ENCODE results near the gene ECI2. TPM values are rescaled to one million over a fixed set of nuclear protein-coding genes. Genes with fewer than 3 reads are reported as not detected.

The ECI2 gene
- total and polyA plus RNA-seq, 2 donors (not counting 3 experiments of a cell fraction or from before 2014, with no cell fraction given), result 33.5 to 91.0 TPM

- no peak for TF ChIP-seq POLR2AphosphoS5 (IDR thresholded peaks at IDR 0.05; ENCODE audit: insufficient read depth, low read depth, low read length)
- TF ChIP-seq GATA2 (IDR thresholded peaks at IDR 0.05; ENCODE audit: insufficient read depth, insufficient read length, low read depth, low read length), result no peak
- no peak for TF ChIP-seq MYC (IDR thresholded peaks at IDR 0.05; ENCODE audit: low read depth, low read length)
- TF ChIP-seq MAX (IDR thresholded peaks at IDR 0.05; ENCODE audit: insufficient read depth, insufficient read length), result no peak
- TF ChIP-seq POLR2A (IDR thresholded peaks at IDR 0.05; ENCODE audit: low read depth, low read length), result no peak
- TF ChIP-seq JUN (IDR thresholded peaks at IDR 0.05; ENCODE audit: borderline replicate concordance, insufficient read depth, insufficient read length, low read depth), result no peak
- Histone ChIP-seq H3K36me3 (ENCODE audit: control insufficient read depth in 2 of 2, extremely low read depth in 1 of 2, insufficient read depth in 2 of 2, low read length in 2 of 2) (no peaks in the 10 kb centered on the region), H3K4me3 (replicated peaks in 1 of 3; ENCODE audit: insufficient read depth in 1 of 3, low read depth in 1 of 3, low read length in 3 of 3) (no peak overlapping the region), H3K4me2 (ENCODE audit: insufficient read depth, low read length) (no peak overlapping the region), H3K9ac (replicated peaks; ENCODE audit: extremely low read depth, insufficient read depth, low read length) (no peak overlapping the region), H2AFZ (ENCODE audit: low read depth, low read length) (no peak overlapping the region), H4K20me1 (replicated peaks; ENCODE audit: control insufficient read depth, extremely low read depth, insufficient read depth, low read length) (no peaks in the 10 kb centered on the region), H3K4me1 (ENCODE audit: control insufficient read depth, extremely low read depth, insufficient read depth, low read length) (no peaks in the 10 kb centered on the region), H3K27me3 (ENCODE audit: control insufficient read depth in 2 of 2, insufficient read depth in 2 of 2, low read length in 2 of 2) (no peaks in the 10 kb centered on the region), H3K9me3 (replicated peaks; ENCODE audit: control insufficient read depth, insufficient read depth, low read length) (no peaks in the 10 kb centered on the region), H3K79me2 (ENCODE audit: control insufficient read depth, insufficient read depth, low read length) (no peaks in the 10 kb centered on the region), H3K9me1 (replicated peaks; ENCODE audit: control insufficient read depth, extremely low read depth, insufficient read depth, low read length) (no peaks in the 10 kb centered on the region), H3K27ac (ENCODE audit: insufficient read depth, low read depth, low read length) (no peak overlapping the region)
- CTCF ChIA-PET, result no interaction called here
- dilution Hi-C loops (cut with MboI; ENCODE audit: extremely low pct_ligation_motif_present, low sequenced_read_pairs) (no loop called here), intact Hi-C loops (cut with micrococcal nuclease) (no loop called here)
- POLR2A ChIA-PET, result no interaction called here
- FAIRE-seq, result no peak
- BruUV-seq (replicated peaks), result no TSS peak
- DNase-seq (ENCODE audit: low read depth, low spot score), result no peak
These were observed 31.7 kb upstream of the ECI2 start for GRCh38 chr6:4167123-4167522.

GRCh38 chr6:4164456-4164855 lies 29.1 kb upstream of the ECI2 start:
- Histone ChIP-seq H3K36me3 (ENCODE audit: control insufficient read depth in 2 of 2, extremely low read depth in 1 of 2, insufficient read depth in 2 of 2, low read length in 2 of 2) (no peaks in the 10 kb centered on the region), H3K27ac (ENCODE audit: insufficient read depth, low read depth, low read length) (no peak overlapping the region), H2AFZ (ENCODE audit: low read depth, low read length) (no peak overlapping the region), H3K4me1 (ENCODE audit: control insufficient read depth, extremely low read depth, insufficient read depth, low read length) (no peaks in the 10 kb centered on the region), H3K4me2 (ENCODE audit: insufficient read depth, low read length) (no peak overlapping the region), H3K79me2 (ENCODE audit: control insufficient read depth, insufficient read depth, low read length) (no peaks in the 10 kb centered on the region), H3K27me3 (ENCODE audit: control insufficient read depth in 2 of 2, insufficient read depth in 2 of 2, low read length in 2 of 2) (no peaks in the 10 kb centered on the region), H3K9me3 (replicated peaks; ENCODE audit: control insufficient read depth, insufficient read depth, low read length) (no peaks in the 10 kb centered on the region), H3K9ac (replicated peaks; ENCODE audit: extremely low read depth, insufficient read depth, low read length) (no peak overlapping the region), H3K4me3 (replicated peaks in 1 of 3; ENCODE audit: insufficient read depth in 1 of 3, low read depth in 1 of 3, low read length in 3 of 3) (no peak overlapping the region), H4K20me1 (replicated peaks; ENCODE audit: control insufficient read depth, extremely low read depth, insufficient read depth, low read length) (no peaks in the 10 kb centered on the region), H3K9me1 (replicated peaks; ENCODE audit: control insufficient read depth, extremely low read depth, insufficient read depth, low read length) (no peaks in the 10 kb centered on the region)
- TF ChIP-seq CTCF (IDR thresholded peaks at IDR 0.05; ENCODE audit: extremely low read depth in 1 of 2, insufficient read depth in 1 of 2, low read depth in 1 of 2, low read length in 2 of 2), result no peak
- no peak for TF ChIP-seq POLR2AphosphoS5 (IDR thresholded peaks at IDR 0.05; ENCODE audit: insufficient read depth, low read depth, low read length)
- TF ChIP-seq MYC (IDR thresholded peaks at IDR 0.05; ENCODE audit: low read depth, low read length), result no peak
- no peak for TF ChIP-seq EZH2 (IDR thresholded peaks at IDR 0.05; ENCODE audit: borderline replicate concordance, low read depth, low read length, severe bottlenecking)
- no peak for TF ChIP-seq JUN (IDR thresholded peaks at IDR 0.05; ENCODE audit: borderline replicate concordance, insufficient read depth, insufficient read length, low read depth)
- no peak for TF ChIP-seq MAX (IDR thresholded peaks at IDR 0.05; ENCODE audit: insufficient read depth, insufficient read length)
- TF ChIP-seq FOS (IDR thresholded peaks at IDR 0.05; ENCODE audit: borderline replicate concordance, insufficient read depth, low read length), result no peak
- TF ChIP-seq POLR2A (IDR thresholded peaks at IDR 0.05; ENCODE audit: low read depth, low read length), result no peak
- no peak for TF ChIP-seq GATA2 (IDR thresholded peaks at IDR 0.05; ENCODE audit: insufficient read depth, insufficient read length, low read depth, low read length)
- DNase-seq (ENCODE audit: low read depth, low spot score), result no peak
- POLR2A ChIA-PET, result no interaction called here
- intact Hi-C loops (cut with micrococcal nuclease), result no loop called here
- CTCF ChIA-PET, result interaction anchor here (1.2 to 3.6 kb wide), 2 partner anchors 17 to 46 kb away, joined by 4 to 22 read pairs; no protein-coding TSS in a partner anchor
- dilution Hi-C loops (cut with MboI; ENCODE audit: extremely low pct_ligation_motif_present, low sequenced_read_pairs), result no loop called here
- BruUV-seq (replicated peaks), result no TSS peak
- no peak for FAIRE-seq
